Cardiac muscle cell (in vitro differentiated cells and primary cell): ENCODE results near the gene INTS7. TPM values are rescaled to one million over a fixed set of nuclear protein-coding genes. Genes with fewer than 3 reads are reported as not detected.

Experiments
- DNase-seq, 2 donors: peaks; one replicate each; pipeline versions ENCODE4 v3.0.0 to v3.0.0-alpha.2; 2010 to 2017; ENCODE audit warnings: low read depth in 1 of 2, low spot score in 1 of 2
- H3K27ac ChIP-seq: fragments of 200-600 bp; sonication (generic); 2 replicates; pipeline ENCODE4 v1.5.1; 2016
- H3K27me3 ChIP-seq: fragments of 200-600 bp; sonication (generic); 2 replicates; pipeline ENCODE4 v1.6.0; 2016; ENCODE audit warnings: control low read depth
- H3K36me3 ChIP-seq: fragments of 200-600 bp; sonication (generic); 2 replicates; pipeline ENCODE4 v1.5.1; 2016; ENCODE audit warnings: control low read depth
- H3K4me1 ChIP-seq: fragments of 200-600 bp; sonication (generic); 2 replicates; pipeline ENCODE4 v1.8.1; 2017; ENCODE audit warnings: low read depth, mild to moderate bottlenecking, mixed run types
- H3K4me3 ChIP-seq: fragments of 200-600 bp; sonication (generic); 2 replicates; pipeline ENCODE4 v1.5.1; 2016; ENCODE audit warnings: mild to moderate bottlenecking
- H3K9me3 ChIP-seq: fragments of 200-600 bp; sonication (generic); 2 replicates; pipeline ENCODE4 v1.5.1; 2017; ENCODE audit warnings: low read depth, mild to moderate bottlenecking, control low read depth
- polyA plus RNA-seq: library from polyadenylated mRNA; unstranded; fragments of >200 nt; fragmentation: Nextera tagmentation; extraction: Ambion mirVana; gene quantifications from 2 replicates; pipeline ENCODE4 v1.2.1, GENCODE V29; 2016
- total RNA-seq: library from RNA; depleted of rRNA; stranded (reverse); fragments of >200 nt; gene quantifications from 2 replicates; pipeline ENCODE4 v1.2.3, GENCODE V29; 2016
- TF ChIP-seq, protein P1 (sequence below): IDR thresholded peaks from 2 replicates; pipeline ENCODE4 v1.5.1; 2012; ENCODE audit warnings: low read depth, mild to moderate bottlenecking, low read length

Gene INTS7
- total and polyA plus RNA-seq, 2 experiments from 2014 or later = 5.6 to 11.3 TPM

DNA sequence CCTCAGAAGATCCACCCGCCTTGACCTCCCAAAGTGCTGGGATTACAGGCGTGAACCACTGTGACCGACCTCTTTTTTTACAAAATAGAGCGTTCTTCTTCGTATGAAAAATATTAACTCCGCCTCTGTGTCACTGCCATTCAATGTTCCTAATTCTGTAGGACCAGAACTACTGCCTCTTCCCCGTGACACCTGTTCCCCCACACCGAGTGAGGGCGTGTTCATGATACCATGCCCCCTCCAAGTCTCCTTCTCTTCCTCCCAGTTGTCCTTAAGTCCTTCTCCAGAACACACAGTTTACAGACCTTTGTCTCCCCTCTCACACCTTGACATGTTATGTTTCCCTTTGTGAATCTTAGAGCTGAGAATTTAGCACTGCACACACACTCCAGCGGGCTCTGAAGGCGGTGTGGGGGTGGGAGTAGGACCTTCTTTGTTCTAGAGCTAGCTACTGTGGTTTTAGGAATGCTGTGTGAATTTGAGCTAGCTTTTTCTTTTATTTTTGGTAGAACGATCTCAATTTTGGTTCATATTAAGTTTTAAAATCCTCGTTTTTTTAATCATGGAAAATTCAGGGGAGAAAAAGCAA lies 122.4 kb downstream of the INTS7 start:
- Histone ChIP-seq H3K4me1 (no peaks in the 10 kb centered on the region), H3K27ac (no peak overlapping the region), H3K27me3 (peaks cover 3% of the 10 kb centered on the region), H3K4me3 (no peak overlapping the region), H3K9me3 (no peaks in the 10 kb centered on the region), H3K36me3 (no peaks in the 10 kb centered on the region)
- DNase-seq = no peak
- TF ChIP-seq, protein P1, sequence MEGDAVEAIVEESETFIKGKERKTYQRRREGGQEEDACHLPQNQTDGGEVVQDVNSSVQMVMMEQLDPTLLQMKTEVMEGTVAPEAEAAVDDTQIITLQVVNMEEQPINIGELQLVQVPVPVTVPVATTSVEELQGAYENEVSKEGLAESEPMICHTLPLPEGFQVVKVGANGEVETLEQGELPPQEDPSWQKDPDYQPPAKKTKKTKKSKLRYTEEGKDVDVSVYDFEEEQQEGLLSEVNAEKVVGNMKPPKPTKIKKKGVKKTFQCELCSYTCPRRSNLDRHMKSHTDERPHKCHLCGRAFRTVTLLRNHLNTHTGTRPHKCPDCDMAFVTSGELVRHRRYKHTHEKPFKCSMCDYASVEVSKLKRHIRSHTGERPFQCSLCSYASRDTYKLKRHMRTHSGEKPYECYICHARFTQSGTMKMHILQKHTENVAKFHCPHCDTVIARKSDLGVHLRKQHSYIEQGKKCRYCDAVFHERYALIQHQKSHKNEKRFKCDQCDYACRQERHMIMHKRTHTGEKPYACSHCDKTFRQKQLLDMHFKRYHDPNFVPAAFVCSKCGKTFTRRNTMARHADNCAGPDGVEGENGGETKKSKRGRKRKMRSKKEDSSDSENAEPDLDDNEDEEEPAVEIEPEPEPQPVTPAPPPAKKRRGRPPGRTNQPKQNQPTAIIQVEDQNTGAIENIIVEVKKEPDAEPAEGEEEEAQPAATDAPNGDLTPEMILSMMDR = no peak

DNA sequence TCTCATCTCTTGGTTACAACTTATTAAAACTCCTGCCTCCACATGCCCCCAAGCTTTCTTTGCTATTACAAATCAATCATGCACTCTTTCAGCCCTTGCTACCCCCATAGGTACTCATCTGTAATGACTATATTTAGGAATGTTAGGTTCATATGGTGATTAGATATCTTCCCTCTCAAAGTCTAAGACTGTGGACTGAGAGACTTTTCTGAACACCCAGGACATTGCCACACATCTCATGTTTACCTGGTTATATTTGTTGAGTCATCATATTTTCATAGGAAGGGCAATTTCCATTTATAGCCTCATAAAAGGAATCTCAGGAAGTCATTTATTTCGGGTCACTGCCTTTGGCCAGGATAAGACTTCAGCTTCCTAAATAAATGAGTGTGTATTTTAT lies 123.3 kb downstream of the INTS7 start:
- Histone ChIP-seq H3K4me3 (no peak overlapping the region), H3K9me3 (no peaks in the 10 kb centered on the region), H3K36me3 (no peaks in the 10 kb centered on the region), H3K27me3 (peaks cover 3% of the 10 kb centered on the region), H3K4me1 (no peaks in the 10 kb centered on the region), H3K27ac (no peak overlapping the region)
- DNase-seq = no peak
- TF ChIP-seq, protein P1 = no peak

DNA sequence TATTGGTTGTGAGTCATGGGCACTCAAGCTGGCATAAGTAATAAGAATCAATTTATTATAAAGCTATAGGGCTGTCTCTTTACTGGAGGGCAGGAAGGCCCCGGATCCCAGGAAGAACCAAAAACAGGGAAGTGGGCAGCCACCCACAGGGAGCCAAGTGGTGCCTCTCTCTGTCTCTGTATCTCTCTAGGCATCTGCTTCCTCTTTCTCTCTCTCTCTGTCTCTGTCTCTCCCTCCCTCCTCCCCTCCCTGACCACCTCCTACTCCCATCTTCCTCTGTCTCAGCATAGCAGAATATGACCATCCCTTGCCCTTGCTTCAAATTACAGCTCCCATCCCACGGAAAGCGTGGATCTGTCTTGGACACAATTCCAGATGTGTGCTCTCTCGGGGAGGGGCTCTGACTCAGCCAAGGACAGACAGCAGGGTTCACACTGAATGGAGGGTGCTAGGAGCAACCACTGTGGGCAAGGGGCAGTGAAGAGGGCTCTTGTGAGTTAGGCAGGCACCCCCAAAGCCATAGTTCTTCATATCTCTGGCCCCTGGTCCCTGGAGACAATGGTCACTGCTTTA lies 124.4 kb downstream of the INTS7 start:
- H3K9me3 ChIP-seq = no peaks in the 10 kb centered on the region
- TF ChIP-seq, protein P1 = no peak
- no peak overlapping the region for H3K4me3 ChIP-seq
- H3K27me3 ChIP-seq = peaks cover 3% of the 10 kb centered on the region
- DNase-seq = no peak
- H3K36me3 ChIP-seq = no peaks in the 10 kb centered on the region
- no peaks in the 10 kb centered on the region for H3K4me1 ChIP-seq
- no peak overlapping the region for H3K27ac ChIP-seq

DNA sequence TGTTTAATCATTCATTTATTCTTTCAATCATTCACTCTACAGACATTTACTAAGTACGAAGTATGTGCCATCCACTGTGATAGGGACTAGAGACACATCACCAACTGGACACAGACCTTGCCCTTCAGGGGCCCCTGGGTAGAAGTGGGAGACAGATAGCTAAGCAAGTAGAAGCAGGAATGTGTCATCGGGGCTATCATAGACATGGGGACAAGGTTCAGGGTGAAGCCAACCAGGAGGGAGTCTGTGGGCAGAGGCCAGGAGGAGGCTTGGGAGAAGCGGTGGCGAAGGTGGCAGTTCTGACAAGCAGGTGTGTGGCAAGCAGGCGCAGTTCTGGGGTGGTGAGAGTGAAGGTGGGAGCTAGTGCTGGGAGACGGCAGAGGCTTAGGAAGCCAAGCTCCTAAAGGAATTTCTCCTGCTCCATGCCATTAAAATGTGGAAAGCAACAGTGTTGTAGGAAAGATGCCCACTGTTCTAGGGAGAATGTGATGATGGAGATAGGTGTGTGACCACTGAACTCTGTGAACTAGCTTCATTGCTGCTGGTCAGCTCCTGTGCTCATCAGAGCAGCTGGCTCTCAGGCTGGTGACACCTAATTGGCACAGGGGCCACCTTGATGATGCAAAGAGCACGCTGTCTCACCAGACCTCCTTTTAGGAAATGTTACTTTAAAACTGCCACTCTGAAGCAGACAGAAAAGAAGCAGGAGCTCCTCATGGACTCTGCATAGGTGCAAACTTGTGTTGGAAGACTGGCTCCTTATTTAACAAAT lies 125.1 kb downstream of the INTS7 start:
- Histone ChIP-seq H3K4me1 (no peaks in the 10 kb centered on the region), H3K9me3 (no peaks in the 10 kb centered on the region), H3K27me3 (peaks cover 3% of the 10 kb centered on the region), H3K27ac (no peak overlapping the region), H3K36me3 (no peaks in the 10 kb centered on the region), H3K4me3 (no peak overlapping the region)
- no peak for DNase-seq
- TF ChIP-seq, protein P1 = no peak

DNA sequence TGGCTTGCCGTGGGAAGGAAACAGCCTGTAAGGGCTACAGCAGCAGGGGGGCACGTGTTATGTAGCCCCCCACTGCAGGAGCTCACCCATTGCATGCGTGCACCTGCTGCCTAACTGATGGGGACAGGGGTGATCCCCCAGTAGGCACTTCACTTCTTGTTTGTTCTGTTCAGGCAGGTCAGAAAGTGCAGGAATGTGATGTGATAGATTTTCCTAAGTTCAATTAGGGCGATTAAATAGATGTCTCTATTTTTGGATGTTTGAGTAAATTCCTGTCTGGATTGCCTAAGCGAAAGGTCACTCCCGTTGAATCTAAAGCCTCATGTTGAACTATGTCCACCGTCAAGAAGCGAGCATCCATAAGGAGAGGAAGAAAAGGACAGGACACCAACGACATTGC lies 126.0 kb downstream of the INTS7 start:
- no peak for DNase-seq
- Histone ChIP-seq H3K4me3 (no peak overlapping the region), H3K27me3 (peaks cover 3% of the 10 kb centered on the region), H3K36me3 (no peaks in the 10 kb centered on the region), H3K9me3 (no peaks in the 10 kb centered on the region), H3K4me1 (no peaks in the 10 kb centered on the region), H3K27ac (no peak overlapping the region)
- TF ChIP-seq, protein P1 = no peak
